PFSK-1 (cell line): ENCODE data around the gene WASL.

Experiments
- FOXP2 ChIP-seq: optimal IDR thresholded peaks from 2 replicates; pipeline ENCODE3; 2011; ENCODE audit warnings: borderline replicate concordance, control low read depth, inconsistent platforms; ENCODE audit not compliant: insufficient read depth; ENCODE audit errors: extremely low read length, extremely low read depth
- POLR2AphosphoS5 ChIP-seq: IDR thresholded peaks from 2 replicates; pipeline ENCODE4 v1.6.1; 2012; ENCODE audit warnings: low read depth, mild to moderate bottlenecking, control low read depth, low read length, moderate library complexity
- REST ChIP-seq, 2 experiments: IDR thresholded peaks; 2 replicates each; pipeline versions ENCODE4 v1.6.1 to v1.8.0; 2011 to 2012; ENCODE audit warnings: low read depth in 2 of 2, low read length in 2 of 2, control low read depth in 1 of 2, inconsistent platforms in 1 of 2, mild to moderate bottlenecking in 1 of 2, moderate library complexity in 1 of 2; ENCODE audit not compliant: insufficient read depth in 1 of 2
- SIN3A ChIP-seq: IDR thresholded peaks from 2 replicates; pipeline ENCODE4 v1.6.1; 2012; ENCODE audit warnings: mild to moderate bottlenecking, low read length, moderate library complexity, borderline replicate concordance; ENCODE audit not compliant: insufficient read depth
- TAF1 ChIP-seq: IDR thresholded peaks from 2 replicates; pipeline ENCODE4 v1.6.1; 2012; ENCODE audit warnings: low read length, control low read depth, borderline replicate concordance; ENCODE audit not compliant: insufficient read depth

Gene WASL

GRCh38 chr7:123735539-123735938 lies 13.3 kb downstream of the WASL start:
- TF ChIP-seq FOXP2 (no peak), REST (IDR thresholded peaks at IDR 0.05; ENCODE audit: insufficient read depth in 1 of 2, low read depth in 2 of 2, low read length in 2 of 2) (no peak), SIN3A (no peak), POLR2AphosphoS5 (no peak), TAF1 (no peak)

GRCh38 chr7:123734498-123734897 lies 14.3 kb downstream of the WASL start:
- TF ChIP-seq POLR2AphosphoS5 (no peak), SIN3A (no peak), TAF1 (no peak), FOXP2 (no peak), REST (IDR thresholded peaks at IDR 0.05; ENCODE audit: insufficient read depth in 1 of 2, low read depth in 2 of 2, low read length in 2 of 2) (no peak)

- TF ChIP-seq POLR2AphosphoS5 (no peak), REST (IDR thresholded peaks at IDR 0.05; ENCODE audit: insufficient read depth in 1 of 2, low read depth in 2 of 2, low read length in 2 of 2) (no peak), SIN3A (no peak), TAF1 (no peak), FOXP2 (no peak)
Observed at GRCh38 chr7:123732413-123733091, 16.3 kb downstream of the WASL start.

GRCh38 chr7:123729218-123729578 lies 19.6 kb downstream of the WASL start:
- TF ChIP-seq TAF1, result no peak
- TF ChIP-seq POLR2AphosphoS5, result no peak
- no peak for TF ChIP-seq SIN3A
- no peak for TF ChIP-seq REST (IDR thresholded peaks at IDR 0.05; ENCODE audit: insufficient read depth in 1 of 2, low read depth in 2 of 2, low read length in 2 of 2)
- no peak for TF ChIP-seq FOXP2

GRCh38 chr7:123727071-123727837 lies 21.5 kb downstream of the WASL start:
- TF ChIP-seq SIN3A (no peak), POLR2AphosphoS5 (no peak), REST (IDR thresholded peaks at IDR 0.05; ENCODE audit: insufficient read depth in 1 of 2, low read depth in 2 of 2, low read length in 2 of 2) (no peak), TAF1 (no peak), FOXP2 (no peak)
